IgD-negative memory B cell (primary cell): ENCODE results near the gene ANO6. TPM values are rescaled to one million over a fixed set of nuclear protein-coding genes. Genes with fewer than 3 reads are reported as not detected.
"Not testable (repeated sequence)": the region's sequence is repeated elsewhere in the genome, so short reads cannot be mapped to it uniquely, and the experiment has no call there.

Experiments used
- H3K27ac Mint-ChIP-seq, 3 donors: one replicate each; pipeline ENCODE4 v1.8.0; 2020 to 2022; ENCODE audit warnings: mild to moderate bottlenecking in 3 of 3, mixed read lengths in 3 of 3, moderate library complexity in 1 of 3
- H3K27me3 Mint-ChIP-seq: one replicate; pipeline ENCODE4 v1.8.0; 2021; ENCODE audit warnings: mixed read lengths
- H3K36me3 Mint-ChIP-seq: one replicate; pipeline ENCODE4 v1.8.0; 2020; ENCODE audit warnings: mild to moderate bottlenecking, mixed read lengths
- H3K4me1 Mint-ChIP-seq, 3 donors: one replicate each; pipeline ENCODE4 v1.8.0; 2020 to 2022; ENCODE audit warnings: mixed read lengths in 3 of 3, mild to moderate bottlenecking in 1 of 3
- H3K4me3 Mint-ChIP-seq, 4 donors: one replicate each; pipeline ENCODE4 v1.8.0; 2020 to 2022; ENCODE audit warnings: mild to moderate bottlenecking in 4 of 4, mixed read lengths in 4 of 4, moderate library complexity in 3 of 4
- H3K9me3 Mint-ChIP-seq, 3 donors: one replicate each; pipeline ENCODE4 v1.8.0; 2020 to 2021; ENCODE audit warnings: mixed read lengths in 3 of 3, mild to moderate bottlenecking in 1 of 3
- polyA plus RNA-seq: library from polyadenylated mRNA; unstranded; fragments of 300-500 nt; fragmentation: Illumina TruSeq; gene quantifications from one replicate; pipeline ENCODE4 v1.2.3, GENCODE V29; 2021

Gene ANO6
- polyA plus RNA-seq, 1 donor from 2014 or later, result 18.0 TPM

DNA sequence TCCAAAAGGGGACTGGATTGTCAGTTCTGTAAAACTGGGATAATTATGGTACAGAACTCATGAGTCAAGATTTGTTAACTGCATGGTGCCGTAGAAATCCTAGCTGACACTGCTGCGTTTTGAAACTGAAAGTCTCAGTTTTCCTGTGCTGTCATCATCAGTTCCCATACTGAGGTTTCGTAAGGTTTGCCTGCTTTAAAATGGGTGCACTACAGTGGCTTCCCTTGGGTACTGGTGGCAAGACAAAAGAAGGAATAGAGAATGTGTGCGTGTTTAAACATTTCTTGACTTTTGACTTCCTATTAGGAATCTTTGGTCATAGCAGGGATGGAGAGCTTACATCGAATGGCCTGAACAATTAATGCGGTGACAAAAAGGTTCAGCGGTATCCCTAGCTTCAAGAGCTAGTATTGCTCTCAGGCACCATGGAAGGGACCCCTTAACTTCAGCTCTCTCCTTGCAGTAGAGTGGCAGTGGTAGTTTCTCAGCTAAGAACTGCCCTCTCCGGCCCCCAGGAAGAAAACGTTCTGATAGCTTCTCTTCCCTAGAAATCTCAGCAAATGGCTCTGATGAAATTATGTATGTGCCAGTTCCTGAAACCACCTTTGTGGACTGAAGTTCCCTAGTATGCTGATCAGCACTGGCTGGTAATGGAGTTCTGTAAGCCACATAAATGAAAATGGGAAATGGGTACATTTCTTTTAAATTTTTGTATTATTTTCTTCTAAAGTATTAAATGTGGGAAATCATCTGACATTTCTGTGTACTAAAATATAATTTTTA lies 28.9 kb downstream of the ANO6 start:
- Mint-ChIP-seq H3K27me3 (no peaks in the 10 kb centered on the region), H3K36me3 (peaks cover 2% of the 10 kb centered on the region), H3K9me3 (no peaks in the 10 kb centered on the region), H3K4me3 (peak overlapping the region; percentile 27 to 90 (median 72)), H3K4me1 (peaks cover 12 to 18% (median 14%) of the 10 kb centered on the region in 3 donors), H3K27ac (peak overlapping the region in 2 of 3 donors; percentile 64 to 93)

DNA sequence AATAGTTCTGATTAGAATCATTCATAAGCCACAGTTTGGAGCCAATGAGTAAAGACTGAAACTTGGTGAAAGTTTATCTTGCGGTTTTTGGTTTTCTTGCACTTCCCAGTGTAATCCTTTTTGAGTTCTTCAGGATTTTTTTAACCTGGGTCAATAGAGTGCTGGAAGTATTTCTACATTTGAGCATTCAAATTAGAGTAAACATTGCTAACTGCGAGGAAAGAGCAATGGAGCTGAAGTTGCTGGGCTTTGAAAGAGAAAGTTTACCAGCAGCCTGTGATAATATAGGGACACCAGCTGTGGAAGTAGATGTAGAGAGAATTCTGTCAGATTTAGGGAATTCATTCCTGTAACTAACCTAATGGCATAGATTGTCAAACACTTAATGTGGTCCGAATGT lies 30.3 kb downstream of the ANO6 start:
- Mint-ChIP-seq H3K27ac (no peak overlapping the region), H3K9me3 (no peaks in the 10 kb centered on the region), H3K36me3 (peaks cover 2% of the 10 kb centered on the region), H3K27me3 (no peaks in the 10 kb centered on the region), H3K4me3 (no peak overlapping the region), H3K4me1 (peaks cover 10 to 18% (median 11%) of the 10 kb centered on the region in 3 donors)

DNA sequence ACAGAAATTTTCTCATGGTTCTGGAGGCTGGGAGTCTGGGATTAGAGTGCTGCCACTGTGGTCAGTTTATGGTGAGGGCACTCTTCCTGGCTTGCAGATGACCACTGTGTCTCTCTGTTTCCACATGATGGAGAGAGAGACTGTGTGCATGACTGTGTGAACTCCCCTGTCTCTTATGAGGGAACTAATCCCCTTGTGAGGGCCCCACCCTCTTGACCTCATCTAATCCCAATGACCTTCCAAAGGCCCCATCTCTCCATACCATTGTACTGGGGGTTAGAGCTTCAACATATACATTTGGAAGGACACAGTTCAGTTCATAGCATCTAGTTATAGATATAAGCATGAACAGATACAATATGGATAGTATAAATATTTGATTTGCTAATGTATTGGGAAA lies 31.7 kb downstream of the ANO6 start:
- Mint-ChIP-seq H3K27ac (no peak overlapping the region), H3K9me3 (no peaks in the 10 kb centered on the region), H3K4me1 (peaks cover 10 to 18% (median 12%) of the 10 kb centered on the region in 3 donors), H3K36me3 (peaks cover 2% of the 10 kb centered on the region), H3K27me3 (no peaks in the 10 kb centered on the region), H3K4me3 (no peak overlapping the region)

DNA sequence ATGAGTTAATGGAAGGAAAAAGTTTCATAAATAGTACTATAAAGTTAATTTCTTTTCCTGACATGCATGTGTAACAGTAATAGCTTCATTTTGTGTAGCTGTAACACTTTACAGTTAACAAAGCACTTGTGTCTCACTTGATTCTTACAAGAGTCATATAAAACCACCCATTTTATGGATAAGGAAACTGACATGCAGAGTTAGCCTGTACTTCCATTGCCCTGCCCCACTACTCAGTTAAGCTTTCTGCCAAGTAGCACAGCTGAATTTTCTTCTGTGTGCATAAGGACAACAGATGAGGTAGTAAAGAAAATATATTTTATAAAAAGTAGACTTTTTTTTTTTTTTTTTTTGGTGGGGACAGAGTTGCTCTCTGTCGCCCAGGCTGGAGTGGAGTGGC lies 32.2 kb downstream of the ANO6 start:
- Mint-ChIP-seq H3K36me3 (peaks cover 2% of the 10 kb centered on the region), H3K4me3 (no peak overlapping the region), H3K27me3 (no peaks in the 10 kb centered on the region)

DNA sequence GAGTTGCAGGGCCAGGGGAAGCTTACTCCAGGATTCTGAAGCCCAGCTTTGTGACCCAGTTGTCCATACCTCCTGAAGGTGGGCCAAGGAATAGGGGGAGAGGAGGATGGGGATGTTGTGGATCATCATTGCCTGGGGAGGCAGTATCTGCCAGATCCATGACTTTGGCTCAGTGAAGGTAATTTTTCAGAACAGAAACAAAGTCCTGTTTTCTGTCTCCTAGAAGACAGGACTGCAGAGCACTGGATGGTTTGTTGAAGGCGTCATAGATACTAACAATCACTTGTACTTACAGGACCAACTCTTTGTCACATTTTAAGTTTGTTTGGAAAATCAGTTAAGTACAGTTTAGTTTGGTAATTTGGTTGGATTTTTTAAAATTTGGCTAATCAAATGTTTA lies 38.4 kb downstream of the ANO6 start:
- Mint-ChIP-seq H3K4me3 (no peak overlapping the region), H3K4me1 (peaks cover 14 to 22% (median 19%) of the 10 kb centered on the region in 3 donors), H3K9me3 (no peaks in the 10 kb centered on the region), H3K27me3 (no peaks in the 10 kb centered on the region), H3K27ac (peak overlapping the region in 1 of 3 donors; percentile 66), H3K36me3 (peaks cover 5% of the 10 kb centered on the region)

More for the DNA sequence above, 32.2 kb downstream of the ANO6 start:
- H3K4me1 Mint-ChIP-seq, result peaks cover 10 to 18% (median 12%) of the 10 kb centered on the region in 3 donors
- no peak overlapping the region for H3K27ac Mint-ChIP-seq
- H3K9me3 Mint-ChIP-seq, result no peaks in the 10 kb centered on the region

DNA sequence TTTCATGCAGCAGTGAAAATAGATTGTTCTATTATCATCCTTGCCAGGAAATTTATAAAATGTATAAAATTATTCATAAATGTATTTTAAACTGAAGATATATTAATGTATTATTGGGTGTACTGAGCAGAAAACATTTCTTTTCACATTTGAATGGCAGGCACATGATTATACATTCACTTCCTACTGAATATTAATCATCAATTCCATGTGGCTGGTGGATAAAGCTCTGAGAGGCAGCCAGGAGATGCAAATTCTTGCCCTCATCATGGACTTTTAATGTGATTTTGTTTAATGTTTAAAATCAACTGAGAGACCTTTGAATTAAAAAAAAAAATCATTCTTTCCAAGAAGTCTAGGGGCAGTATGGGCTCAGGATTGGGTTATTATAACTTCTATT lies 40.8 kb downstream of the ANO6 start:
- Mint-ChIP-seq H3K27ac (no peak overlapping the region), H3K36me3 (peaks cover 6% of the 10 kb centered on the region), H3K9me3 (no peaks in the 10 kb centered on the region), H3K4me3 (no peak overlapping the region), H3K27me3 (no peaks in the 10 kb centered on the region), H3K4me1 (peaks cover 16 to 22% (median 19%) of the 10 kb centered on the region in 3 donors)

DNA sequence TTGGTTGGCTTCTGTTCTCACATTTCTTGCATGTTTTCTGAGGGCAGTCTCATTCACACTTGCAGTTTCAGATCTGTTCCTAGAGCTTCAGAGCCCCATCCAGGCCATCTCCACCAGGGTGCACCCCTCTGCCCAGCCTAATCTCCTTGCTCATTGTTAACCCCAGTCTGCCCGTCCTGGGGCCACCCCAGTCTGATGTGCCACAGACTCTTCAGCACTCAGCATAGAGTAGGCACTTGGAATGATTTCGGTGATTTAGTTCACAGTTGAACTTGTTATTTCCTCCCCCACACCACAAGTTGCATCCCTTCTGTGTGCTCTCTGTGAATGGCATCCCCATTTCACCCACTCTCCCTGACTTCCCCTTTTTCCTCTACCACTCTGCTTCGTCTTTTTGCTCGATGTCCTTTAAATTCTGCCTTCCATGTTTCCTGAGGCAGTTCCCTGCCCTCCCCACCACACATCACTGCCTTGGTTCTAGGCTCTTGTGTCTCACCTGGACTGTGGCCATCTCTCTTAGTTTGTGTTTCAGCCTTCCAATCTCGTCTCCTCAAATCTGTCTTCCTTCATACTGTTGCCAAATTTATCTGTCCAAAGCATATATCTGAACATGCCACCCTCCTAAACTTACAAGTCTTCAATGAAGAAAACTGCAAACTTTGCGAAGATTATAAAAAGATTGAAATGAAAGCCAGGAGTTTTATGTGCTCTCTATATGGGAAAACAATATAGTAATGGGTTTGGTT lies 41.5 kb downstream of the ANO6 start:
- Mint-ChIP-seq H3K4me1 (peaks cover 16 to 20% (median 19%) of the 10 kb centered on the region in 3 donors), H3K27ac (no peak overlapping the region), H3K36me3 (peaks cover 6% of the 10 kb centered on the region), H3K4me3 (peak overlapping the region in 1 of 4 donors; percentile 67), H3K9me3 (no peaks in the 10 kb centered on the region), H3K27me3 (no peaks in the 10 kb centered on the region)

DNA sequence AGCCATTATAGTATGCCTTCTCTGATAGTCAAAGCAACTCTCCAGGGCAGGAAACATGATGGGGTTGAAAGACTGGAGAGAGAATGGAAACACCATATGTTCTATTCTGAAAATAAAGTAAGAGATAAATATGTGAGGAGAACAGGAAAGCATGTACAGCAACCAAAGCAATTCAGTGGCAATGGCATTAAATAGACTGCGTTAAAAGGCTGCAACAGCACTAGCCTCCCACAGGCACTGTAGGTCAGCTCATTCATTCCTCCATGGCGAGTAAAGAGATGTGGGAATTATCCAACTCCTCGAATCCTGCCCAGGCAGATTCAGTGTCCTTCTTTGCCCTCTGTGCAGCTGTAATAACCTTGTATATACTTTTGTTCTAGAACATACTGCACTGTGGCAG lies 43.8 kb downstream of the ANO6 start:
- Mint-ChIP-seq H3K4me3 (no peak overlapping the region), H3K4me1 (peaks cover 17 to 23% (median 18%) of the 10 kb centered on the region in 3 donors), H3K27me3 (no peaks in the 10 kb centered on the region), H3K9me3 (no peaks in the 10 kb centered on the region), H3K36me3 (peaks cover 6% of the 10 kb centered on the region), H3K27ac (no peak overlapping the region)

DNA sequence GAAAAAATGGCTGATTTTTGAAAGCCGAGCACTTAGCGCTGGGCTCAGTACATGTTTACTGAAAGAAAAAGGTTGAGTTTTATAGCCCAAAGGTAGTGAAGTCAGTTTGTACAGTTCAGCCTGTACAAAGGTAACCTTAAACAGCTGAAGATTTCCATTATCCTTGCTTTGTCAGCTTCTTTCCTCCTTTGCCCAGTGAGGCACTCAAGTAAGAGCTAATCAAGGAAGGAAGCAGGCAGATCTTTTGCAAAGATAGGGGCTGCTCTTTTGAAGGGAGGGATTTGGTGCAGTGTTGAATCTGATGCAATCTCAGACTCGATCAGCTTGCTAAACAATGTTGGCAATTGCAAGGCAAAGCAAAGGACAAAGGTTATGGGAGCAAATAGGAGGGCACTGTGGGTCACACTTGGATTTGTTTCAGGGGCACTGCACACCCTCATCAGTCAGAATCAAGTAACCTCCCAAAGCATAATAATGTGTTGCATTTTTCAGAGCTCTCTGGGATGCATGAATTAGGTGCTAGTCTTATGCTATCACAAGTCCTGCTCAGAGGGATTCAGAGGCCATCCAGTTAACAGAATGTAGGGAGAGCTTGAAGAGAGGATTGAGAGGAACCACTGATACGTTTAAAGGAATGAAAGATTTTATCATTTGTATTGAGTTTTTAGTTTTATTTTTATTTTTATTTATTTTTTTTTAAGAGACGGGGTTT lies 44.4 kb downstream of the ANO6 start:
- Mint-ChIP-seq H3K27me3 (no peaks in the 10 kb centered on the region), H3K4me1 (peaks cover 16 to 23% (median 17%) of the 10 kb centered on the region in 3 donors), H3K36me3 (peaks cover 6% of the 10 kb centered on the region), H3K9me3 (no peaks in the 10 kb centered on the region), H3K4me3 (no peak overlapping the region), H3K27ac (no peak overlapping the region)

DNA sequence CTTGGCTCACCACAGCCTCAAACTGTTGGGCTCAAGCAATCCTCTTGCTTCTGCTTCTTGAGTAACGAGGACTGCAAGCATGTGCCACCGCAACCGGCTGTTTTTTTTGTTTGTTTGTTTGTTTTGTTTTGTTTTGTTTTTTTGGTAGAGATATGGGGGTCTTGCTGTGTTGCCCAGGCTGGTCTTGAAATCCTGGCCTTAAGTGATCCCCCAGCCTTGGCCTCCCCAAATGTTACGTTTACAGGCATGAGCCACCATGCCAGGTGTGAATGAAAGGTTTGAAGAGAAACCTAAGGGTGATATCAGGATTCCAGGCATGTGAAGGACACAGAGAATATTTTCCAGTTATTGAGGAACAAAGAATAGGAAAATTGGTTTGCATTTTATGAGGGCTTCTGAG lies 45.0 kb downstream of the ANO6 start:
- Mint-ChIP-seq H3K36me3 (peaks cover 6% of the 10 kb centered on the region), H3K4me3 (no peak overlapping the region), H3K27me3 (no peaks in the 10 kb centered on the region), H3K4me1 (peaks cover 15 to 23% (median 17%) of the 10 kb centered on the region in 3 donors), H3K27ac (no peak overlapping the region), H3K9me3 (no peaks in the 10 kb centered on the region)

DNA sequence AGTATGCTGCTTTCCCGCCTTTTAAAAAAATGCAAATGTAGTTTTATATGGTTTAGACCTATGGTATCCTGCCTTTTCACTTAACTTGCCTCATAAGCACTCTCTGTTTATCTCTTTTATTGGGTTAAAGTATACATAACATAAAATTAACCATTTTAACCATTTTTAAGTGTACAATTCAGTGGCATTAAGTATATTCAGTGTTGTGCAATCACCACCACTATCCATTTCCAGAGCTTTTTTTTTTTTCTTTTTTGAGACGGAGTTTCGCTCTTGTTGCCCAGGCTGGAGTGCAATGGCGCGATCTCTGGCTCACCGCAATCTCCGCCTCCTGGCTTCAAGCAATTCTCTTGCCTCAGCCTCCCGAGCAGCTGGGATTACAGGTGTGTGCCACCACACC lies 46.3 kb downstream of the ANO6 start:
- H3K4me1 Mint-ChIP-seq, result peaks cover 5 to 13% (median 10%) of the 10 kb centered on the region in 3 donors
- H3K4me3 Mint-ChIP-seq, H3K27ac Mint-ChIP-seq, H3K36me3 Mint-ChIP-seq, H3K27me3 Mint-ChIP-seq, H3K9me3 Mint-ChIP-seq: not testable (repeated sequence)

DNA sequence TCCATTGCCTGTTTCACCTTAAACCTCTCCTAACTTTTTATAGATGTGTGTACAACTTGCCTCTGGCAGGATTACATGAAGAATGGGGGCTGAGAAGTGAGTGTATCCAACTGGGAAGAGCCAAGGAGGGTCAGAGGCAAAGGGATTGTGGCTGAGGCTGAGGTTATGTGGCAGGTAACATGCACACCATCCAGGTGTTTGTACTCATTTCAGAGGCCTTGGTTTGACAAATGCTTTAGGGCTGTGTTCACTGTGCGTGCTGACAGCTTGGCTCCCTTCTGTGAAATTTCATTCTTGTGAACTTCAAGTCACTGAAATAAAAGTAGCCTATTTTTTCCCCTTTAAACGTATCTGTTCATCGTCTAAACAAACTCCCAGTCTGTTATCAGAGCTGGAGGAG lies 47.7 kb downstream of the ANO6 start:
- no peak overlapping the region for H3K4me3 Mint-ChIP-seq
- H3K27me3 Mint-ChIP-seq, result no peaks in the 10 kb centered on the region
- H3K9me3 Mint-ChIP-seq, result no peaks in the 10 kb centered on the region
- peak overlapping the region in 1 of 3 donors; percentile 47 for H3K27ac Mint-ChIP-seq
- peaks cover 4 to 7% (median 6%) of the 10 kb centered on the region in 3 donors for H3K4me1 Mint-ChIP-seq
- H3K36me3 Mint-ChIP-seq, result peaks cover 6% of the 10 kb centered on the region

DNA sequence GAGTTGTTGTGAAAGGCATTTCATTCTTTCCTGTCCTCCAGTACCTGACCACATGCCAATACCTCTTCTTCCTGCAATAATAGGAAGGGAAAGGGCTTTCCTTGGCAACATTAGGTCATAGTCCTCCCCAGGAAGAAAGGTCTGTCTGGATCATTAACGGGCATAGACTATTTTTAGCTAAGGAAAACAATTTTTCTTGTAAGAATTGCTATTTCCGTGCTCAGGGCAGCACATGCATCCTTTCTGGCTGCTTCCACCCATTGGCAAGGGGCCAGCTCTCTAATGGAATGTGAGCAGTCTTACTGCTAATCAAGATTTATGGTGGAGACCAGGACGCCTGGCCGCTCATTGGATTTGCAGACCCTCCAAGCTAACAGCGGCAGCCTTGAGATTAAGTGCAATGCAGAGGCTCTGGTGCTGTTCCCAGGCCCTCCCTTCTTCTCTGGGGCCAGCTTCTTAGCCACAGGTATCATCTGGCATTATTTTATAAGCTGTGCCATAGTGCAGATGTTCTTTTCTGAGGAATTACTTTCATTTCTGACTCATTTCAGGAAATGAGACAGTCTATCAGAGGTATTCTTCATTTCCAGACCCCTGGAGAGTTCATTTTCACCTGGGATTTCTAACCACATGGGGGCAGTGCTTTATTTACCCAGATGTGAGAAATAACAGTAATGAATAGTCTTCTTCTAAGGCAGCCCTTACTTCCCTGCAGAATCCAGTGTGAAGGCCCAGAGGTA lies 52.9 kb downstream of the ANO6 start:
- Mint-ChIP-seq H3K4me1 (peaks cover 5 to 15% (median 10%) of the 10 kb centered on the region in 3 donors), H3K4me3 (no peak overlapping the region), H3K9me3 (no peaks in the 10 kb centered on the region), H3K36me3 (peaks cover 2% of the 10 kb centered on the region), H3K27ac (no peak overlapping the region), H3K27me3 (no peaks in the 10 kb centered on the region)

DNA sequence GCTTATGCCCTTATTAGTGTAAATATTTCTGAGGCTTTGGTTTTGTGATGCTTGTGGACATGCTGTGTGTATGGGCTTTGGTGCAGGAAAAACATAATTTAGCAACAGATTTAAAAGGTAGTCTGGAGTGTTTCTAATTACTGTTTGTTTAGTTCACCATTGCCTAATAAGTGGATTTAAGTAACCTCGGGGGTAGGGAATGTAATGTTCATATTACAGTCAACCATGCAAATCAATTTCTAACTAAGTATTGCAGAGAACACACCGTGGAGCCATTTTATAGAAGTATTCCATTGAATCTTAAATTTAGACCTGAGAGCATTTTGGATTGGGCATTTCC lies 53.5 kb downstream of the ANO6 start:
- H3K4me3 Mint-ChIP-seq, result no peak overlapping the region
- peaks cover 2% of the 10 kb centered on the region for H3K36me3 Mint-ChIP-seq
- no peaks in the 10 kb centered on the region for H3K9me3 Mint-ChIP-seq
- no peak overlapping the region for H3K27ac Mint-ChIP-seq
- H3K4me1 Mint-ChIP-seq, result peaks cover 3 to 12% (median 10%) of the 10 kb centered on the region in 3 donors
- H3K27me3 Mint-ChIP-seq, result no peaks in the 10 kb centered on the region
